ENCODE results near the gene SYCE3.

SYCE3 gene

GRCh38 chr22:50572965-50573364, 10.2 kb upstream of the SYCE3 start:
- Histone ChIP-seq H3K36me3 (ENCODE audit: insufficient read depth, low read depth, low read length) (peaks cover 79% of the 10 kb centered on the region), H3K9me3 (ENCODE audit: insufficient read depth, low read depth, low read length) (no peaks in the 10 kb centered on the region), H3K27ac (ENCODE audit: low read length) (no peak overlapping the region)

GRCh38 chr22:50571264-50572175, 8.8 kb upstream of the SYCE3 start:
- H3K36me3 ChIP-seq (ENCODE audit: insufficient read depth, low read depth, low read length), result peaks cover 73% of the 10 kb centered on the region
- no peak overlapping the region for H3K9ac ChIP-seq (ENCODE audit: low read depth, low read length)
- H3K9me3 ChIP-seq (ENCODE audit: insufficient read depth, low read depth, low read length), result no peaks in the 10 kb centered on the region
- H3K4me3 ChIP-seq (ENCODE audit: low read length), result no peak overlapping the region
- no peak overlapping the region for H3K27ac ChIP-seq (ENCODE audit: low read length)
- H3K27me3 ChIP-seq (ENCODE audit: insufficient read depth, low read length), result no peaks in the 10 kb centered on the region
- no peaks in the 10 kb centered on the region for H3K4me1 ChIP-seq (ENCODE audit: insufficient read depth, low read length)

More at GRCh38 chr22:50572965-50573364, 10.2 kb upstream of the SYCE3 start:
- no peaks in the 10 kb centered on the region for H3K27me3 ChIP-seq (ENCODE audit: insufficient read depth, low read length)
- H3K4me3 ChIP-seq (ENCODE audit: low read length), result no peak overlapping the region
- H3K4me1 ChIP-seq (ENCODE audit: insufficient read depth, low read length), result no peaks in the 10 kb centered on the region
- no peak overlapping the region for H3K9ac ChIP-seq (ENCODE audit: low read depth, low read length)

GRCh38 chr22:50570861-50571260, 8.1 kb upstream of the SYCE3 start:
- no peaks in the 10 kb centered on the region for H3K4me1 ChIP-seq (ENCODE audit: insufficient read depth, low read length)
- H3K27me3 ChIP-seq (ENCODE audit: insufficient read depth, low read length), result no peaks in the 10 kb centered on the region
- peaks cover 73% of the 10 kb centered on the region for H3K36me3 ChIP-seq (ENCODE audit: insufficient read depth, low read depth, low read length)
- no peak overlapping the region for H3K27ac ChIP-seq (ENCODE audit: low read length)
- H3K9me3 ChIP-seq (ENCODE audit: insufficient read depth, low read depth, low read length), result no peaks in the 10 kb centered on the region
- H3K4me3 ChIP-seq (ENCODE audit: low read length), result no peak overlapping the region
- no peak overlapping the region for H3K9ac ChIP-seq (ENCODE audit: low read depth, low read length)

- Histone ChIP-seq H3K27me3 (ENCODE audit: insufficient read depth, low read length) (0 out of 2 replicates have a peak, but pooled peaks cover 4% of the 10 kb centered on the region), H3K4me1 (ENCODE audit: insufficient read depth, low read length) (no peaks in the 10 kb centered on the region), H3K4me3 (ENCODE audit: low read length) (no peak overlapping the region), H3K27ac (ENCODE audit: low read length) (no peak overlapping the region), H3K36me3 (ENCODE audit: insufficient read depth, low read depth, low read length) (peaks cover 67% of the 10 kb centered on the region), H3K9ac (ENCODE audit: low read depth, low read length) (no peak overlapping the region), H3K9me3 (ENCODE audit: insufficient read depth, low read depth, low read length) (no peaks in the 10 kb centered on the region)
These were observed 7.3 kb upstream of the SYCE3 start for GRCh38 chr22:50569896-50570535.

GRCh38 chr22:50569041-50569459, 6.3 kb upstream of the SYCE3 start:
- Histone ChIP-seq H3K4me1 (ENCODE audit: insufficient read depth, low read length) (no peaks in the 10 kb centered on the region), H3K4me3 (ENCODE audit: low read length) (no peak overlapping the region), H3K27ac (ENCODE audit: low read length) (no peak overlapping the region), H3K27me3 (ENCODE audit: insufficient read depth, low read length) (peaks cover 14% of the 10 kb centered on the region), H3K9me3 (ENCODE audit: insufficient read depth, low read depth, low read length) (no peaks in the 10 kb centered on the region), H3K36me3 (ENCODE audit: insufficient read depth, low read depth, low read length) (peaks cover 60% of the 10 kb centered on the region), H3K9ac (ENCODE audit: low read depth, low read length) (no peak overlapping the region)

- no peaks in the 10 kb centered on the region for H3K4me1 ChIP-seq (ENCODE audit: insufficient read depth, low read length)
- no peak overlapping the region for H3K27ac ChIP-seq (ENCODE audit: low read length)
- H3K9ac ChIP-seq (ENCODE audit: low read depth, low read length), result no peak overlapping the region
- no peaks in the 10 kb centered on the region for H3K9me3 ChIP-seq (ENCODE audit: insufficient read depth, low read depth, low read length)
- peaks cover 18% of the 10 kb centered on the region for H3K27me3 ChIP-seq (ENCODE audit: insufficient read depth, low read length)
- peaks cover 55% of the 10 kb centered on the region for H3K36me3 ChIP-seq (ENCODE audit: insufficient read depth, low read depth, low read length)
- no peak overlapping the region for H3K4me3 ChIP-seq (ENCODE audit: low read length)
These were observed 5.9 kb upstream of the SYCE3 start for GRCh38 chr22:50568626-50569025.

GRCh38 chr22:50567721-50568252, 5.1 kb upstream of the SYCE3 start:
- Histone ChIP-seq H3K27me3 (ENCODE audit: insufficient read depth, low read length) (peaks cover 23% of the 10 kb centered on the region), H3K4me1 (ENCODE audit: insufficient read depth, low read length) (no peaks in the 10 kb centered on the region), H3K9me3 (ENCODE audit: insufficient read depth, low read depth, low read length) (no peaks in the 10 kb centered on the region), H3K9ac (ENCODE audit: low read depth, low read length) (no peak overlapping the region), H3K36me3 (ENCODE audit: insufficient read depth, low read depth, low read length) (peaks cover 48% of the 10 kb centered on the region), H3K4me3 (ENCODE audit: low read length) (no peak overlapping the region), H3K27ac (ENCODE audit: low read length) (no peak overlapping the region)

GRCh38 chr22:50564289-50564688, 1.6 kb upstream of the SYCE3 start:
- Histone ChIP-seq H3K27me3 (ENCODE audit: insufficient read depth, low read length) (peaks cover 31% of the 10 kb centered on the region), H3K36me3 (ENCODE audit: insufficient read depth, low read depth, low read length) (peaks cover 13% of the 10 kb centered on the region), H3K9ac (ENCODE audit: low read depth, low read length) (no peak overlapping the region), H3K4me3 (ENCODE audit: low read length) (no peak overlapping the region), H3K27ac (ENCODE audit: low read length) (no peak overlapping the region), H3K4me1 (ENCODE audit: insufficient read depth, low read length) (no peaks in the 10 kb centered on the region), H3K9me3 (ENCODE audit: insufficient read depth, low read depth, low read length) (no peaks in the 10 kb centered on the region)

- Histone ChIP-seq H3K4me3 (ENCODE audit: low read length) (peak overlapping the region; percentile 76), H3K9ac (ENCODE audit: low read depth, low read length) (peak overlapping the region; percentile 37; the same call in 1 of the 2 replicates), H3K27ac (ENCODE audit: low read length) (no peak overlapping the region), H3K27me3 (ENCODE audit: insufficient read depth, low read length) (peaks cover 34% of the 10 kb centered on the region), H3K4me1 (ENCODE audit: insufficient read depth, low read length) (no peaks in the 10 kb centered on the region), H3K9me3 (ENCODE audit: insufficient read depth, low read depth, low read length) (no peaks in the 10 kb centered on the region), H3K36me3 (ENCODE audit: insufficient read depth, low read depth, low read length) (peaks cover 6% of the 10 kb centered on the region; the same call in 1 of the 2 replicates)
These were observed 868 bp upstream of the SYCE3 start for GRCh38 chr22:50563413-50564160.

- H3K27ac ChIP-seq (ENCODE audit: low read length), result no peak overlapping the region
- H3K4me3 ChIP-seq (ENCODE audit: low read length), result no peak overlapping the region
- no peaks in the 10 kb centered on the region for H3K9me3 ChIP-seq (ENCODE audit: insufficient read depth, low read depth, low read length)
- H3K4me1 ChIP-seq (ENCODE audit: insufficient read depth, low read length), result no peaks in the 10 kb centered on the region
- no peak overlapping the region for H3K9ac ChIP-seq (ENCODE audit: low read depth, low read length)
- peaks cover 38% of the 10 kb centered on the region for H3K27me3 ChIP-seq (ENCODE audit: insufficient read depth, low read length)
- no peaks in the 10 kb centered on the region for H3K36me3 ChIP-seq (ENCODE audit: insufficient read depth, low read depth, low read length)
These were observed 1.0 kb downstream of the SYCE3 start for GRCh38 chr22:50561401-50562358.
